Measurements from ENCODE around the gene FA2H.
"Not testable (repeated sequence)": the region's sequence is repeated elsewhere in the genome, so short reads cannot be mapped to it uniquely, and the experiment has no call there.

FA2H gene

DNA sequence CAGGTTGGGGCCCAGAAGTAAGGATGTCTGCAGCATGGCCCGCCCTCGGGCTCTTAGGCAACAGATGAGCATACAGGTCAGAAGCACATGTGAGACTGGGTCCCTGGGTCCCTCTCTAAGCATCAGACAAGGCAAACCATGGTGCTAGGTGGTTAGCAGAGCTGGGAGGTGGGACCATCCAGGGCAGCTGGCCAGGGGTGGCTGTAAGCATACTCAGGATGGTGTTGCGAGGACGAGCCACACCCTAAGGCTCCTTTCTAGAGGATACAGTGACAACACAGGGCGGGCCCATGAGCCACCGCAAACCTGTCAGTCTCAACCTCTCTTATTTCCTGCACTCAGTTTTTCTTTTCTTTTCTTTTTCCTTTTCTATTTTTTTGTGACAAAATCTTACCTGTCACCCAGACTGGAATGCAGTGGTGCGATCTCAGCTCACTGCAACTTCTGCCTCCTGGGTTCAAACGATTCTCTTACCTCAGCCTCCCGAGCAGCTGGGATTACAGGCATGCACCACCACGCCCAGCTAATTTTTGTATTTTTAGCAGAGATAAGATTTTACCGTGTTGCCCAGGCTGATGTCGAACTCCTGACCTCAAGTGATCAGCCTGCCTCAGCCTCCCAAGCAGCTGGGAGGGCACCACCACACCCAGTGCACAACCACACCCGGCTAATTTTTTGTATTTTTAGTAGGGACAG, 3.6 kb downstream of the FA2H start:
- no peak for DNase-seq (ENCODE audit: low read depth)

DNA sequence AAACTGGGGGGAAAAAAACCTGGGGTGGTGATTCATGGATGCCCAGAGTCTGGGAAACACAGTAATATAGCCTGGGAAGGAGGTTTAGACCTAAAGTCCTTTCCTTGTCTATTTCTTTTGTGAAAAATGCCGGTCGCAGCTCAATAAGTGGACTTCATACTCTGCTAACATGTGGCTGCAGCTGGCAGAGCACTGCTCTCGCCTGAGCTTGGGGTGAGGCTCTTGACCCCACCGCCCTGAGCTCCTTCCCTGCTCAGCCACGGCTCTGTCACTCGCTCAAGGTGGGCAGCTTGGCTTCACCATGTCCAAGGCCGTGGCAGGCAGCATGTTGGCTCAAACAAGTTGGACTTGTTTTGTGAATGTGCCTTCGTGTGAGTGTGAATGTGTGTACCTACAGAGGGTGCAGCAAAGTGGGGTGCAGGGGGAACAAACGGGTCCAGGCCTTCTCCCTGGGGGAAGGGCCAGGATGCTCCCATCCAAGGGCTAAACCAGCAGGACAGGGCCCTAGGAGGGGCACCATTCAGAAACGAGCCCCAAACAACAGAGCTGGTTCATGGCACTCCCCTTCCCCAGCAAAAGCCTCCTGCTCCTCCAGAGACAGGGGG, 4.9 kb downstream of the FA2H start:
- no peak for DNase-seq (ENCODE audit: low read depth)

DNA sequence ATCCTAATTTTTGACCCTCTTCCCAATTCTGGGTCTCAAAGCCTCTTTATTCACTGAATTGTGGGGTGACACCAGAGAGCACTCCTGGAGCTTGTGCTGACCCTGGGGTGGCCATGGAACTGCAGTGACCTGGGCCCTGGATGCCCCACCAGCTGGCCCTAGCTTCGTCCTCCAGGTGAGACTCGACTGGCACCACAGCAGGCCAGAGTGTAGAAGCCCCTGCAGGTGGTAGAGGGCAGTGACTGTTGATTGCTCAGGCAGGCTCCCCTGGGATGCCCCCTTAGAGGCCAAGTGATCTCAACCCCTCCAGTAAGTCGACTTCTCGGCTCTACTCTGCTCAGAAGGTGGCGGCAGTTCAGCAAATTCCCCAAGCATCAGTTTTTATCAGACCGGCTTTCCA, 6.4 kb downstream of the FA2H start:
- DNase-seq (ENCODE audit: low read depth), result no peak

DNA sequence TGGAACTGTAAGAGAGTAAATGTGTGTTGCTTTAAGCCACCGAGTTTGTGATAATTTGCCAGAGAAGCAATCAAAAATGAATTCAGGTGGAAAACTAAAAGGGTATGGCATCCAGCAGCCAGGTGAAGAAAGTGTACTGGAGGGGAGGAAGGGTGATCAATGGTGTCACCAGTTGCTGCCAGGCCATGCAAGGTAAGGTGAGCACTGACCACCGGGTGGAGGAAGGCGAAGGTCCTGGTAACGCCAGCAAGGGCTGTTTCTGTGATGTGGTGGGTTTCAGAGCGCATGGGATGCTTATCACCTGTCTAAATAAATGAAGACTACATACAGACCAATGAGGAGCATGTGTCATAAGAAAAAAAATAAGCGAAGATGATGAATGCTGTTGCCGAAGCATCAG, 6.9 kb downstream of the FA2H start:
- no peak for DNase-seq (ENCODE audit: low read depth)

DNA sequence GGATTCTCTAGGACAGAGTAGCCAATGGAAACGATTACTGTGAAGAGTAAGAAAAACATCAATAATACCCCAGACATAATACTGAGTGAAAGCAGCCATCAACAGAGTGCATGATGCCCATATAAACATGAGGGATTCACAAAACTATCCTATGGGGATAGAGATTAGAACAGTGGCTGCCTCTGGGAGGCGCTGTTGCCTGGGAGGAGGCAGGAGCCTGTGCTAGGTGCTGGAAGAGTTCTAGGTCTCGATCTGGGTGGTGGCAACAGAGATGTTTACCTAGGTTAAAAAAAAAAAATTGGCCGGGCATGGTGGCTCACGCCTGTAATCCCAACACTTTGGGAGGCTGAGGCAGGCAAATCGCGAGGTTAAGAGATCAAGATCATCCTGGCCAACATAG, 7.9 kb downstream of the FA2H start:
- no peak for DNase-seq (ENCODE audit: low read depth)

DNA sequence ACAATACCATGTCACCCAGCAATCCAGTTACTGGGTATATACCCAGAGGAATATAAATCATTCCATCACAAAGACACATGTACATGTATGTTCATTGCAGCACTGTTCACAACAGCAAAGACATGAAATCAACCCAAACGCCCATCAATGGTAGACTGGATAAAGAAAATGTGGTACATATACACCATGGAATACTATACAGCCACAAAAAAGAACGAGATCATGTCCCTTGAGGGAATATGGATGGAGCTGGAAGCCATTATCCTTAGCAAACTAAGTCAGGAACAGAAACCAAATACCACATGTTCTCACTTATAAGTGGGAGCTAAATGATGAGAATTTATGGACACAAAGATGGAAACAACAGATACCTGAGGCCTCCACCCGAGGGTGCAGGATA, 10.4 kb downstream of the FA2H start:
- not testable (repeated sequence) for DNase-seq (ENCODE audit: low read depth)

DNA sequence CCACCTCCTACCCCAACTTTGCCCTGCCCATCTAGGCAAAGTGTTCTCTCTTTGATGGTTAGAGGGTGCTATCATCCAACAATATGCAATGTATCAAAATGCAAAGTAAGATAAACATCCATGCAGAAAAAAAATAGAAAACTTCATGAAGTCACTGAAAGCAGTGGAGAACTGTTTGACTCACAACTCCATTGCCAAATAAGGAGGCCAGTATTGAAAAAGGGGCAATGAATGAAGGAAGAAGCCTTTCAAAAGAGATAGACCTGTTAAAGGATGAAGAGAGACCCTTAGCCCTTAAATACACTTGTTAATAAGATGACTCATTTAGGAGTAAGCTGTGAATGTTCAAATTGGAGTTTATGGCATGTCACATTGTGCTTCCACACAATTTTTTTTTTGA, 13.0 kb downstream of the FA2H start:
- DNase-seq (ENCODE audit: low read depth), result no peak

DNA sequence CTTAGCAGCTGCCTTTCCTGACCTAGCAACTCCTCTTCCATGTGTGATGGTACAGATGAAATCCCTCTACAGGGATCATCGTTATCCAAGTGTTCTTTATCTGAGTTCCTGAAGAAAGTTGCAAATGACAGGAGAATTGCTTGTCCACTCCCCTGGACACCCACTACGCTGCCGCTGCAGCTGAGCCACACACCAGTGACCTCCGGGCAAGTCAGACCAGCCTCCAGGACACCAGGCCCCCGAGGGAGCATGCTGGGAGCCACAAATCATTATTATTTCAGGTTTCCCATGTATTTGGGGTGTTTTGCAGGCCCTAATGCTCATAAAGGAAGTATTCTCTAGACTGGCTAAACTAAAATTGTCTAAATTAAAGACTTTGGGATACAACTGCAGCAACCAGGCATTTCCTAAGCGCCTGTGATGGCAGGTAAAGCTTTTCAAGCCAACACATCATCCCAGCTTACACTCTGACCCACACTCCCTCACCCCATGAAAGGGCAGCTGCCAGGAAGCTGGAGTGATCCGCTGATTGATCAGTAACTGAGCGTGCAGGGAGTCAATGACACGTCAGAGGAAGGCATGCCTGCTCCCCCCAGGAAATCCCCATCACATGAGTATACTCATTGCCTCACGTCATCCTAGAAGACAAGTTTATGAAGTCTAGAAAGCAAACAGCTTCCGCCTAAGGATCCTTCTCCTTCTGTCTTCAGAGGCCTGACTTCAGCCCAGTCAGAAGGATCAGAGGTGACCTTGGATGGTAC, 14.4 kb downstream of the FA2H start:
- no peak for DNase-seq (ENCODE audit: low read depth)

DNA sequence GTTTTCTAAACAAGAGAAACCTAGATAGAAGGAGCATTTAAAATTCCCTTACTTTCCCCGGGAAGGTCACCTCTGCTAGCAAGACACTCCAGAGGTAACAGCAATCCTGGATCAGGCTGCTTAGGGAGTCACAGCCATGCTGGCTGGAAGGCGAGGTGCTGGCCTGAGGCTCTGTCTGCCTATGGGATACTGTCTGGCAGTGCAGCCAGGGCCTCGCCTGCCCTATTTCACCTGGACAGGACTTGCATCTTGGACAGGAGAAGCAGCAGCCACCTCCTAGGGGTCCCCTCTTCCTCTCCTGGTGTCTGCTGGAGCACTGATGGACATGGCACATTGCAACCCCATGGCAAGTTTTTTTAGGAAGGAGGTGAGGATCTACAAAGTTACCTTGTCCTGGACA, 15.1 kb downstream of the FA2H start:
- DNase-seq (ENCODE audit: low read depth), result no peak

DNA sequence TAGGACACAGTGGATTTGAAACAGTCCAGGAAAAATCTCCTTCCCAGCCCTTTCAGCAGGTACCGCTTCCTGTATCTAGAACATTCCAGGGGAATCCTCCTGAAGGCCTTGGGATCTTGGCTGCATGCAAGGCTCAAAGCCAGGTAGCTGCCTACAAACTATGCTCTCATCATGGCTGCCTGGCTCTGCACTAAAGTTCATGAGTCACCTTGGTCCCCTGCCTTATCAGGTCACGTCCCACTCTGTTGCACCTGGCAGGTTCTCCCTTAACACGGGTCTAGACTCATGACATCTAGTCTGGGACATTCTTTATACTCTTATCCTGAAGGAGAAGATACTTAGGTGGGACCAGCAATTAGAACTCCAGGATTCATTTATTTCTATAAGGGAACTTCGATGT, 15.8 kb downstream of the FA2H start:
- DNase-seq (ENCODE audit: low read depth), result no peak

DNA sequence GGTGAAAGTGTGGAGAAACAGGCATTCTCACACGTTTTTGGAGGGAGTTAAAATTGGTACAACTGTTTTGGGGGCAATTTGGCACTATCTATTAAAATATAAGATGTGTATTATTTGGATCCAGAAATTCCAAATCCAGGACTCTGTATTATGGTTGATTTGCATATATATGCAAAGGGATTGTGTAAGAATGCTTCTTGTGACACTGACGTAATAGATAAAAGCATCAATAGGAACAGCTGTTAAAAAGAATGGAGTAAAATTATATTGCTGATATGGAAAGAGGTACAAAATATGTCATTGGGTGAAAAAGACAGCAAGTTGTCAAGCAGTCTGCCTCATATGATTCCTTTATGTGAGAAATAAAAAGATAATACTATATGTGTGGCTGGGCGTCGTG, 17.3 kb downstream of the FA2H start:
- no peak for DNase-seq (ENCODE audit: low read depth)

DNA sequence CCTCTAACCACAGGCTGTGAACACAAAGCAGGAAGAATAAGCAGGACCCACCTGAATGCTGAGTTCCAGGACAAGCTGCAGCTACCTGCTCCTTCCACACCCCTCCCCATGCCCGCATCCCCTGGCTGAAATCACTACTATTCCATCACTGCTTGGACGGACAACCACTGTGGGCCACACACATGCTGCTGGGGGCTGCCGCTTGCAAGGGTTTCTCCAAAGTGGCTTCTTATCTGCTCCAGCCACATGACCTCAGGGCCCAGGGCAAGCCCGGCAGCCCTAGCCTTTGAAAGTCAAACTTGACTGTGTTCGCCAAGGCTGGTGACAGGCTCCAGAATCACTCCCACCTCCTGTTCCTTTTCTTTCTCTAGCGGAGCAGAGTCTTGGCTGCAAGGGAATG, 18.4 kb downstream of the FA2H start:
- DNase-seq (ENCODE audit: low read depth), result no peak

DNA sequence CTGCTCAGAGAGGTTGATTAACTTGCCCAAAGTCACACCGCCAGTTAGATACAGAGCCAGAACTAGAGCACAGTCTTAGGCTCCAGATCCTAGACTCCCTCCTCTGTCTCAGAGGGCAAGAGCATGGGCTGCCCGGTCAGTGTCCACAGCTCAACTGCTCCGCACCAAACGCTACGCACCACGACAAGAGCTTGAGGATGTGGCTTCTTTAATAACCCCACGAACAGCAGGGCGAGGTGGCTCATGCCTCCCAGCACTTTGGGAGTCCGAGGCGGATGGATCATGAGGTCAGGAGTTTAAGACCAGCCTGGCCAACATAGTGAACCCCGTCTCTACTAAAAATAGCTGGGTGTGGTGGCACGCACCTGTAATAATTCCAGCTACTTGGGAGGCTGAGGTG, 21.4 kb downstream of the FA2H start:
- no peak for DNase-seq (ENCODE audit: low read depth)

DNA sequence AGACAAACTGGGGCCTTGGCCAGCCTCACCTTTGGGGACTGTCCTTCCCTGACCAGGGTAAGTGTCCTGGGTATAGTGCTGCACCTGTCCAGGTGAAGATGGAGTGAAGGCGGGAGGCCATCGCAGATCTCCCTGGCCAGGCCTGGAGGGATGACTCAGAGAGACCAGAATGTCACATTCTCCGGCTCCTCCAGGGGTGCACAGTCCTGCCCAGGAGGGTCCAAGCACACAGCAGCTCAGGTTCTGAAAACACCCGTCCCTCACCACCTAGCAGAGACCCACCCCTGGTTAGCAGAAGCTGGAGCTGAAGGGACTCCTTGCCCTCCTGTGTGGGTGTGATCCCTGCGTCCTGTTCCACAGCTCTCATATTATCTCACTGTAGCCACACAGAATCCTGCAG, 21.9 kb downstream of the FA2H start:
- no peak for DNase-seq (ENCODE audit: low read depth)

DNA sequence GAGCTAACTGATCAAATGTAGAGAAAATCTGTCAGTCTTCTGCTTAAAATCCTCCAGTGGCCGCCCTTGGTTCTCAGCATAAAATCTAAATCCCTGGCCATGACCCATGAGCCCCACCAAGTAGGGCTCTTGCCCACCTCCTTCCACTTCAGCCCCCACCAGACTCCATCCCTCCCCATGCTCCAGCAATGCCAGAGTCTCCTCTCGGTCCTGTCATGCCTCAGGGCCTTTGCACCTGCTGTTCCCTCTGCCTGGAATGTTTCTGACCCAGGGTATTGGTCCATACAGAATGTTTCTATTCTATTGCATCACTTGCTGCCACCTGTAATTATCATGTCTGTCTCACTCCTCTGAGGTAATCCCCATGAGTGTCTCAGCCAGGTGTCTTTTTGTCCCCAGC, 22.4 kb downstream of the FA2H start:
- DNase-seq (ENCODE audit: low read depth), result no peak

DNA sequence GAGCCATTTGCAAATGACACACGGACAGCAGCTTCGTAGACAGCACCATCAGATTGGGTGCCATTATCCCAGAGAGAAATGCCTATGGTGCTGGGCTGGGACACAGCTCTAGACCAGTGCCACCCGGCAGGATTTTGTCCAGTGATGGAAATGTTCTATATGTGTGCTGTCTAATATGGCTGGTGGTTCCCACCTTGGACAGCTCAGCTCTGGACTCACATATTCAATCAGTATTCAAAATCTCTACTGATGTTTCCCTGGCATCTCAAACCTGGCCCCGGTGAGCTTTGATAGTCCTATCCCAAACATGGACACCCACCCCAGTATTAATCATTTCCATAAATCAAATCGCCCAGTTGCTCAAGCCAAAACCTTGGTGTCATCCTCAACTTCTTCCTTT, 23.0 kb downstream of the FA2H start:
- no peak for DNase-seq (ENCODE audit: low read depth)

DNA sequence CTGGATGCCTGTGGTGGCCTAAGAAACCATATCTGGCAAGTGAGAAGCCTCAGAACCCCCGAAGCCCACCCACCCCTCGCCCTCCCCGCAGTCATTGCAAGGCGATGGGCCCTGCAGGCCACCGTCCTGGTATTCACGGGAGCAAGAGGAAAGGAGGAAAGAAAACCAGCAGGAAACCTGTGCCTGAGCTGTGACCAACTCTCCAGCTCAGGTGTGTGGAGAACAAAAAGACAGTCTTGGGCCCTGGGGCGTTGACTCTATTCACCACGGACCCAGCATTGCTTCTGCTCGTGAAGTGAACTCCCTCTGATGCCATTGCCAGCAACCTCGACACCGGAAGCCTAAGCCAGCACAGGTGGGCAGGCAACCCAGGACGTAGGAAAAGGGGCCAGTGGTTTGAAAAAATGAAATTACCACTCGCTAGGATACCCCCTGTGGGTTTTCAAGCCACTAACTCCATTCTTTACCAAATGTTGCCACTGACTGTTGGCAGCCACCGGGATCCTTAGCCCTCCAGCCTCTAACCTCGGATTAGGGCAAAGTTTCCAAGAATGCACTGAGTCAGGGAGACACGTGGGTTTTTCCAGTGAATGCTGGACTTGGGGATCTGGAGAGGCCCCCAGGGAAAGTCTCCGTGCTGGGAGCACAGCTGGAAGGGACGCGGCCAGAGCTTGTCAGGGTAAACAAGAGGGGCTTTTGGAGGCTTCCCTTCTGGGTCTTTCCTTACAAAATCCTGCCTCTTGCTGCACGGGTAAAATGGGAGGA, 25.1 kb downstream of the FA2H start:
- no peak for DNase-seq (ENCODE audit: low read depth)

DNA sequence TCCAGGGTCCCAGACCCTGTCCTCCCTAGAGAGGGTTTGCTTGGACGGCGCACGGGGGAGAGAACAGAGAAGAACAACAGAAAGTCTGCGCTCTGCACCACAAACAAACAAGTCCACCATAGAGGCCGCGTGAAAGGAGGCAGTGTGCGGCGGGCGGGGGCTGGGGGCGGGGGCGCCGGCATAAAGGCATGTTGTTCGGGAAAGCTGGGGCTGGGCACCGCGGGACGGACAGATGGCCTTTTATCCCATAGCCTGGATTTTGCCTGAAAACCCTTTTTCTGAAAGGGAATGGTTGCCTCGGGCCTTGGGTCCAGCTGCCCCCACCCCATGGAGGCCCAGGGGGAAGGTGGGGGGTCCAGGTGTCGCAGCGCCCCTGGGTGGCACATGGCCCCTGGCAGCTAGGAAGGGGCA, 26.0 kb downstream of the FA2H start:
- DNase-seq (ENCODE audit: low read depth), result no peak

DNA sequence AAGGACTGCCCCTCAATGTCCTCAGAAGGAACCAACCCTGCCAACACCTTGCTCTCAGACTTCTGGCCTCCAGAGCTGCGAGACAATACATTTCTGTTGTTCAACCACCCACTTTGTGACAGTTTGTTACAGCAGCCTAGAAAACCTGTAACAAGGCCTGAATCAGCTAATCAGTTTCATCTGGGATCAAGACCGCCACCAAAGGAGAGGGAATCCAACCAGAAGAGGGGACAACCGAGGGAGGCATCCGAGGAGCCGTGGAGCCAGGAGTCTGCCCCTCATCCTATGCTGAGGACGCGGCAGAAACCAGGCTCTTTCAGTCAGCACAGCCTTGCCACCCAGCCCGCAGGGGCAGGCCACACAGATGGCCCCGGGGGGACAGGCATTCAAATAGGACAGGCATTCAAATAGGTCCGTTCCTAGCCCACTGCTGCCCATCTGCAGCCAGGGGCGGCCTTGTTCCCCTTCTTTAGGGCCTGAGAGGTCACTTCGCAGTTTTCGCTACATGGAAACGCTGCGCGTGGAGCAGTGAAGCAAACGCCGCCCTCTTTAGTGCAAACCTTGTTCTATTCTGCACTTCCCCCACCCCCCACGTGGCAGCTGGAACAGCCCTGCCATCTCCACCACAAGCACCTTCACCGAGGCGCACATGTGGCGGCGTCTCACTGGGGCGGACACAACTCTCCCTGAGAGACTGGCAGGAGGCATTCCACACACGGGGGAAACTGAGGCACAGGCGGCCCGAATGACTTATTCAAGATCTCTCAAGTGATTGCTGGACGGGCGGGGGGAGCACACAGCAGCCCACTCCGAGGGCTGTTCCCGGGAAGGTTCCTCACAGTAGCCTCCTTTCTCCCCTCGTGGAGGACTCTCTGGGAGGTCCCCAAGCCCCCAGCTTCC, 26.7 kb downstream of the FA2H start:
- DNase-seq (ENCODE audit: low read depth), result no peak

DNA sequence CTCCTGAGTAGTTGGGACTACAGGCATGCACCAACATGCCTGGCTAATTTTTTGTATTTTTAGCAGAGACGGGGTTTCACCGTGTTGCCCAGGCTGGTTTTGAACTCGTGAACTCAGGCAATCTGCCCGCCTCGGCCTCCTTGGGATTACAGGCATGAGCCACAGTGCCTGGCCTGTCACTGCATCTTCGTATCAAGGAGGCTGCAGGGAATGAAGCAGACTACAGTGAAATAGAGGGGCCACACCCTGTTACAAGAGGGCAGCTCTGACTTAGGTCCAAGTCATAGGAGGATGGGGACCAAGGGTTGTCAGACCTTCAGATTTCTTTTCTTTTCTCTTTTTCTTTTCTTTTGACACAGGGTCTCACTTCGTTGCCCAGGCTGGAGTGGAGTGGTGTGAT, 28.7 kb downstream of the FA2H start:
- DNase-seq (ENCODE audit: low read depth), result no peak

DNA sequence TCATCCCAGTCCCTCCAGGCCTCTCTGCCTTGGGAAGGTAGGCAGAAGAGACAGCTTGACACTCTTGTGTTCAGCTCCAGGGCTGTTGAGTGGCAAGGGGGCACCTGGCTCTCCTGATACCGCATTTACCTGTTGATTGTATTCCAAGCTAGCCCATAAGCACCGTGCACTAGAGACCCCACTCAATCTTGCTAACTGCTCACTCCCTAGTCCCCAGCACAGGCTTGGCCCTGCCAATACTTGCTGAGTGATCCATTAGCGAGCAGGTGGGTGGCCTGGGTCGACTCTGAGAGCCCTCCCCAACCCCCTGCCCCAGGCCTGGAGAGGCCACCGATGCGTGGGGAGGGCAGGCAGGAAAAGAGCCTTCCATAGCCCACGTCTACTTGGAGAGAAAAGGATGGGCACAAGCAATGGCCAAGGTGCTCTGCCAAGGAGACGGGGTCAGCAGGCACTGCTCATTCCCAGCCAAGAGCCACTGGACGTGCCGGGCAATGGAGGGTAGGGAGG, 29.5 kb downstream of the FA2H start:
- no peak for DNase-seq (ENCODE audit: low read depth)

DNA sequence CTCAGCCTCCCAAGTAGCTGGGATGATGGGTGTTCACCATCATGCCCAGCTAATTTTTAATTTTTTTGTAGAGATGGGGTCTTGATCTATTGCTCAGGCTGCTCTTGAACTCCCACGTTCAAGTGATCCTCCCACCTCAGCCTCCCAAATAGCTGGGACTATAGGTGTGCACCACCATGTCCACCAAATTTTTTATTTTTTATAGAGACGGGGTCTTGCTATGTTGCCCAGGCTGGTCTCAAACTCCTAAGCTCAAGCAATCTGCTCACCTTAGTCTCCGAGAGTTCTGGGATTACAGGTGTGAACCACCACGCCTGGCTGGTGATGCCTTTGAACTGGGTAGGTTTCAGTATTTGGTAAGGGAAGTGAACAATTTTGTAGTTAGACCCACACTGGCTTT, 30.1 kb downstream of the FA2H start:
- no peak for DNase-seq (ENCODE audit: low read depth)

Data from activated T-cell treated with anti-CD3 and anti-CD28 coated beads for 24 hours (primary cell).